HG02970 (cell line): ENCODE results near the gene SYP.

Source experiments
- ATAC-seq: cut with Tn5 transposase; IDR thresholded peaks from one replicate; pipeline ENCODE4 v1.9.1; 2021; ENCODE audit warnings: mild to moderate bottlenecking, moderate library complexity, moderate number of reproducible peaks; ENCODE audit not compliant: unreplicated experiment, low FRiP score

Gene SYP

DNA sequence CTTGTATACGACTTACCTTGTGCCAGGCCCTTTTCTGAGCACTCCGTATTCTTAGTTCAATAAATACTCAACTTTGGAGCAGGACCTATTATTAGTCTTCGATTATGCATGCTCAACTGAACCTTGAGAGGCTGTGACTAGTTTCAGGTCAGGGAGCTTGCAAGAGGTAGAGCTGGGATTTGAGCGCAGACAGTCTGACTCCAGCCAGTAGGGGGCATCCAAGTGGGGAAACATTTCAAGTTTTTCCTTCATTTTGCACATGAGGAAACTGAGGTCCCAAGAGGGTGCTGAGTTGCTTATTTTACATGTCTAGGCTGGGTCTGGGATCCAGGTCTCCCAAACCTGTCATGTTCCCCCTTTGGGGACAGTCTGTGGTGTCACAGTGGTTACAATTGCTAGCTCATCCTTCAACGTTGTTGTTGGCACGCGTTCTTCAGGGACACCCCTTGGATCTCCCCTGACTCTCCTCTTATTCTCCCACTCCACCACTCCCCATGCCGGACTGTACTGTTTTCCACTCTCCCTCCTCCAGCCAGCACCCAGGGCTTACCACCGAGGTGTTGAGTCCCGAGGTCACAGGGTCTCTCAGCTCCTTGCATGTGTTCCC is 7.2 kb downstream of the SYP start:
- ATAC-seq = no peak

DNA sequence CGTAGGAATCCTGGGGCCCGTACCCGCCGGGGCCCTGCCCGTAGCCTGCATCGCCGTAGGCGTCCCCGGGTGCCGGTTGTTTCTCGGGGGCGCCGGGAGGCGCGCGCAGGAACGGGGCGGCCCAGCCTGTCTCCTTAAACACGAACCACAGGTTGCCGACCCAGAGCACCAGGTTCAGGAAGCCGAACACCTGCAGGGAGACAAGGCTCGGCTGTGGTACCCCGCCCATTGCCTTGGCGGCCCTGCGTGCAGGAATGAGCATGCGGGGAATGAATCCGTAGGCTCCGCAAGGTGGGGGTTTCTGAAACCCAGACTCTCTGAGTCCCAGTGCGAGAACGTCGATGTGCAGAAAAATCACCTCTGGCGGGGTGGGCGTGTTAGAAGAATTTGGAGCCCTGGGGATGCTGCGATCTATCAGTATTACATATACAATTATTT is 8.4 kb downstream of the SYP start:
- ATAC-seq = no peak

DNA sequence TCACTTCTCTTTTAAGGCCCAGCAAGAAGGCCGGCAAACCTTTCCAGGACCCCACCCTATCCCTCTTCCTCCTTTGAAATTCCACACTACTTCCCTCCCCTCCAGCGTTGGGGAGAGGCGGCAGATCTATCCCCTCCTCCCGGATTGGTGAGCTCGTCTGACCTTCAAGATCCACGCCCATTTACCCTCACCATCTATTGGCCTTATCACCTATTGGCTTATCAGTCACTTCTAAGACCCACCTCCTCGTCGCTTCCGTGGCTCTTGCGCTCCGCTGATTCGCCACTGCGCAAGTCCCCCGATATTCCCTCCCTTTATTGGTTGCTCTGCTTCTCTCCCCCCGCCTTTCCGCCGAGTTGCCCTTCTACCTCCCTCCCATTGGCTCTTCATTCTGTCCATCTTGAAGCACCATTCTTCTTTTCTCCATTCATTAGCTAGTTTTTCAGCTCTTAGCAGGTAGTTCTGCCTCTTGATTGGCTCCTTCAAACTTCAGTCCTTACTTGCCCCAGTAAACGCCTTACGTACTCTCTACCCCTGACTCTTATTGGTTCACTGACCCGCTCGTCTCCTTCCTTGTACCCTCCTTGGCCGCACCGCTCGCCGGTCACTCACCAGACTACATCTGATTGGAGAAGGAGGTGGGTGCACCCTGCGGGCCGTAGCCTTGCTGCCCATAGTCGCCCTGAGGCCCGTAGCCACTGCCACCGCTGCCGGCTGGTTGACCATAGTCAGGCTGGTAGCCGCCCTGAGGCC is 9.0 kb downstream of the SYP start:
- ATAC-seq = peak; percentile 89

DNA sequence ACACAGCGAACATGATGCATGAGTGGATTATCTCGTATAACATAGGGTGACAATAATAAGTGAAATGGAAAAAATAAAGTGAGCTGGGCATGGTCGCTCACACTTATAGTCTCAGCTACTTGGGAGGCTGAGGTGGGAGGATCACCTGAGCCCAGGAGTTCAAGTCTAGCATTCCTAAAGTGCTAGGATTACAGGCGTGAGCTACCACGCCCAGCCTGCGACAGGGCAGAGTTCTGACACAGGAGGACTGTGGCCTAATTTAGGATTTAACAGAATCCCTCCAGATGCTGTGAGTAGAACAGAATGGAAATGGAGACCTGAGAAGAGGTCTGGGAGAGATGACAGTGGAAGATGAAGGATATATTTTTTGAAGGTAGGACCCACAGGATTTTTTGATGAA is 10.4 kb downstream of the SYP start:
- no peak for ATAC-seq

DNA sequence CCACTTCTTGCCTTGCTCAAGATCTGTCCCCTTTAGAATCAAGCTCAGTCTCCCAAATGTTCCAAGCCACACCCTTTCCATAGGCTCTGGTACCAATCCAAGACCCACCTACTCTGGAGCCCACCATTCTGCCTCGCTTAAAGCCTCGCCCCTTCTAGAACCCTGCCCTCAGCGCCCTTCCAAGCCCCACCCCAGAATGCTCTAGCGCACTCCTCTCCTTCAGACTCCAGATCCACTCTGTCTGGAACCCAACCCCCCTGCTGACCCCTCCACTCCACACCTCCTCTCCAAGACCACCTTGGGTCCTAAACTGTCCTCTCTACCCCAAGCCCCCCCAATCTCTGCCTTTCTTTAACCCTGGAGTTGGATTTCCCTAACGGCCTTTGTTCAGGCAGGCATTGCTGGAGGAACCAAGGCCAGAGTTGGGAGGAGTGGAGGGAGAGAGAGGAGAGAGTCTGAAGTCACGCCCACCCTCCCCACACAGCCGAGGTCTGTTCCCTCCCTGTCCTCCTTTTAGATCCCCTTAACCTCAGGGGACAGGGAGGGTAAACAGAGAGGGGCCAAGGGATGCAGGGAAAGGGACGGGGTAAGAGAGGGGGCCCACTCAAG is 11.4 kb downstream of the SYP start:
- ATAC-seq = no peak

DNA sequence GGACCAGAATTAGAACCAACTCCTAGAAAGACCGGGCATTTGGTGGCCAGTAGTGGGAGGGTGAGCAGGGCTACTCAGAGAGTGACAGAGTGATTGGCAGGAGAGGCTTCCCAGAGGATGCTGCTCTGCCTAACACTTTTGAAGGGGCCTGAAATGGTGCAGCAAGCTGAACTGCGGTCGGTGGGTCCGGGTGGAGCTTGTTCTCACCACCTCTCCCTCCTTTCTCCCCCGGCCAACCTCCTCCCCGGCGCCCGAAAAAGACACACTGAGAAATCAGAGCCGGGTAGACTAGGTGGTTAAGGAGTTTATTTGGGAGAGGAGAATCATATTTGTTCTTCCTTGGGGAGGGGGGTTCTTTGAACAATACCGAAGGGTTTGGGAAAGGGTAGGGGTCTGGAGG is 12.5 kb downstream of the SYP start:
- ATAC-seq = no peak

DNA sequence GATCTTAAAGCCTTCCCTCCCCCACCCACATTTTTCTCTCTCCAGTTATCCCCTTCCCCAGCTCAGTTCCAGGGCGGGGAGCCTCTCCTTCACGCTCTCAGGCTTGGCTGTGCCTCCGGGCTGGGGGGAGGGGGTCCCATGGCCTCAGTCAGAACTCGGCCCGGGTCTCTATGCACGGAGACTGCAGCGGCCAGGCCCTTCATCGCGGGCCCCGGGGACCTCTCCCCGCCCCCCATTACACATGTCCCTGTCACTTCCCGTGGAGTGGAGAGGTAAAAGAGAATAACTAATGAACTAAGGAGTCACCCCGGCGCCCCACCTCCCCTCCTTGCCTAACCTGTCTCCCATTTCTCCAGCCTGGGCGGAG is 13.0 kb downstream of the SYP start:
- ATAC-seq = no peak

DNA sequence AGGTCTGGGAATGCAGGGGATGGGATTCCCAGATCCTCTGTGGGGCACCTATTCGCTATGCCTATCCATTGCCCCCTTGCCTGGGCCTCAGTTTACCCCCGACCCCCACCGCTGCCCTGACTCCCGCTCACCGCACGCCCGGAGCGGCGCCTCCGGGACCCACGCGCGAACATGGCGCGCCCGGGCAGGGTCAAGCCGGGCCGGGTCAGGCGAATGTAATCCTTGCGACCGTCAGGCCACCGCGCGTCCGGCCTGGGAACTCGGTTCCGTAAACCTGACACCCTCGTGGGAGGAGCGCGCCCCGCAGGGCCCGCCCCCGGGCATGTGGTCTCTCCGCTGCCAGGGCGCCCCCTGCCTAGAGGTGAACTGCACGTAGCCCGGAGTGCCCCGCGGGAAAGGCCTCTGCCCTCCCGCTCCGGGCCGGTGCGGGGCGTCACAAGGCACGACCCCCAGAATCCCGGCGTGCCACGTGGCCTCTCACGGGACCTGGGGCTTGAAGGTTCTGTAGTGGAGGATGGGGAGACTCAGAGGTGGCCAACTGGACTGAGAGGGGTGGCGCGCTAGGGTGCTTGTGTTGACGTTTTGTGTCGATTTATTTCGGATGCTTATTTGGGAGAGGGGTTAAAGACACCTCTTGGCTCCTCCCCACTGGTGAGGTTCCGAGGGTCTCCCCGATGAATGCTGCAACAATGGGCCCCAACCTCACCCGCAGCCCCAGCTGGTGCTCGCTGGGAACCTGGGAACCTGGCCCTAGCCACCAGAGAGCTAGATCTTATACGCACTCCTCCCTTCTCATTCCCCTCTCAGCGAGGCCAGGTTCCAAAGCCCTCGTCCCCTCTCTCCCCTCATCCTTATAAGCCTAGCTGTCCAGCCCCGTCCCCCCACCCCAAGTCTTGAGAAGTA is 13.6 kb downstream of the SYP start, which contains the start of gene PRICKLE3:
Gene PRICKLE3, minus strand, starts transcription at position 249 of the 903 bp plus-strand sequence. Its CDS starts 76 bp downstream, at position 173.
- no peak for ATAC-seq

DNA sequence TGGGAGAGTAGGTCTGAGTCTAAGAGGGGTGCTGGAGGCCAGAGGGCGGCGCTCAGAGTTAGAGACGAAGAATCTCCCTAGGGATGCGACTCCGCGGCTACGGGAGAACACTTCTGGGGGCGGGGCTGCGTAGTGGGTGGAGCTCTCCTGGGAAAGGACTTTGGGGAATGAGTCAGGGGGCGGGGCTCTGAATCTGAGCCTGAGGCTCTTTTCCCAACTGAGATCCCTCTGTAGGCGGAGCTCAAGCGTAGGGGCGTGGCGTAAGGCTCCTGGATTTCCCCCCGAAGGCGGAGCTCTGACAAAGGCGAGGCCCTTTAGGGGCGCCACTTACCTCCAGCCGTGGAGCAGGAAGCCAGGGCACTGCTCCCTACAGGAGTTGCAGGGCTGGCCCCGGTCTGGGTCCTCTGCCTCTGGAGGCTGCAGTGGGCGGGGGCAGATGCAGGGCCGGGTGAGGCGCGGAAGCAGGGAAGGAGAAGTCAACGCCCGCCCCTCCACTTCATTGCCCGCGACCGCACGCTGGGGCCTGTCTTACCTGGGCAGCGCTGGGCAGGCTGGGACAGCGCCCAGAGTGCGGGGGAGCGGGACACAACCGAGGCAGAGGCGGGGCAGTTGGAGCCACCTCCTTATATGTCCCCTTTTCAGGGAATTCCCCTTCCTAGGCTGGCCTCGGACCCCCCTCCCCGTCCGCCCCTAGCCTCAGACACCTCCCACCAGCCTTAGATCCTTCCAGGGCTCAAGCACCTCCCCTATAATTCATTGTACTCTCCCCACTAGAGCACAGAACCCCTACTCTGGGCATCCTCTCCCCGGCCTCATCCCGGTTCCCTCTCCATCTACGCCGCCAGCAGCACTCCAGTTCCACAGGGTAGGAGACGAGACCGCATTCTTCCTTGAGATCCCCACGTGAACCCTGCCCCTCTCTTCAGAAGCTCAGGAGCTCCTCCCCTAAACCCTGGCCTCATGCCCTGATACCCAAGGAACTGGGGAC is 15.4 kb downstream of the SYP start:
- no peak for ATAC-seq

DNA sequence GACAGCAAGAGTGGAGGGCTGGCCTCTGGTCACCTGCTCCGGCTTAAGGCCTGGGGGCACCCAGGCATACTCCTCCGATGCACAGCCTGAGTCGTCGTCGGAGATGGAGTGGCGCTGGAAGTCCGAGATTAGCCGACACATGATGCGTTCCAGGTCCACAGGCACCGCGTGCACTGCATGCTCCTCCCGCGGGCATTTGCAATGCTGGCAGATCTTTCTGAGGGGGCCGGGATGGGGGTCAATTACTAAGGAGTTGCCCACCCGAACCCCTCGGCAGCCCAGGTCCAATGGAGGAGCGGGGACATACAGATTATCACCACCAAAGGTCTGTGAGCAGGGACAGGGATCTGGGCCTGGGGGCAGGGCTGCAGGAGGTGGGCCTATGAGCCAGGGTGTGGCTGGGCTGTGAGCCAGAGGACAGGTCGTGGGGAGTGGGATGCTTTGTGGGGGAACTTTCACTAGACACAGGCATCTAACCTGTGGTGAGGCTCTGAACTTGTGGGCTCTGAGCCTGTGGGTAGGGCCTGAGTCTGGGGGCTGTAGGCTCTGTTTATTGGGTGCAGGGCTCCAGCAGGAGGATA is 16.2 kb downstream of the SYP start:
- ATAC-seq = no peak

DNA sequence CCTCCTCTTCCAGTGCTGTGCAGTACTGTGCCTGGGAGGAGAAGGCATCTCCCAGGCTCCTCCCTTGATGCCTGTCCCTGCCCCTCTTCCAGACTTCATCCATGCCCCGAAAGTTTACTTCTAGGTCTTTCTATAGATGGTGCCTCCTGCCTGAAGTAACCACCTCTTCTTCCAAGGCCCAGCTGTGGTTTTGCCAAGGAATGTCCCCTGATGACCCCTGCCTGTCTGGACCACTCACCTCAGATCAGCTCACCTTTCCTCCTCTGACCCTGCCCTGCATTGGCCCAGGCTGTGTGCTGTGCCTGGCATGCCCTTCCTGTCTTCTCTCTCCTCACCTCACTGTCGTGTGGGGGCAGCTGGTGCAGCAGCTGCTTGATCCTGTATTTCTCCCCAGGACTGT is 20.6 kb downstream of the SYP start:
- ATAC-seq = no peak

DNA sequence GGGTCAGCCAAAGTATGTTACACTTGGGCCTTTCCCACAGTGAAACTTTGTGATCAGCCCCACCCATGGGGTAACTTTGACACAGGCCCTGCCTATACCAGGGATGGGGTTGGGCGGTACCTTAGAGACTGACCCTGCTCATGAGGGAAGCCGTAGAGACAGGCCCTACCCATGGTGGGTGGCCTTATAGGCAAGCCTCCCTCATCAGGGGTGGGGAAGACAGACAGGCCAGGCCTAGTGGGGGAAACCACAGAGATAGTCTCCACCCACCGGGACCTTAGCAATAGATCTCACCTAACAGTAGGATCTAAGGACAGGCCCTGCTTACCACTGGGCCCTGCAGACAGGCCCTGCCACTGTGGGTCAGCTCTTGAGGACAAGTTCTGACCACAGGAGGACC is 21.5 kb downstream of the SYP start:
- no peak for ATAC-seq

DNA sequence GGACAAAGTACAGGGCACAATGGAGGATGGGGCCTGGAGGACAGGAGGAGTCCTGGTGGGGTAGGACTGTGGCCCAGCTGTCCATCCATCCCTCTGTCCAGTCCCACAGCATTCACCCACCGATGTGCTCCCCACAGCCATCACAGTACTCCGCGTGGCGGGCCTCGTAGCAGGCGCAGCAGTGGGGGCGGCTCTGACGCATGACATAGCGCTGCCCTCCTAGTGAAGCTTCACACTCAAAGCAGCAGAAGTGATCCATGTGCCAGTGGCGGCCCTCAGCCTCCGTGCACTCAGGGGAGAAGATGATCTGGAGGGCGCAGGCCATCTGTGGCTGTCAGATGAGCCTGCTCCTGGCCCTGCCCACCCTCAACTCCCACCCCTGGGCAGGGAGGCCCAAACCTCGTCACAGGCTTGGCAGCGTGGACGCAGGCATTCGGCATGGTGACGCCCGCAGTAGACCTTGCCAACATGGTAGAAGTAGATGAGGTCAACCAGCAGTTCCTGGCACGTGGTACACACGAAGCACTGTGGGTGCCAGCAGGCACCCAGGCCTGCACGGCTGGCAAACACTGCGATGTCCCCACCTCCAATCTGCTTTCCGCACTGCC is 22.0 kb downstream of the SYP start:
- no peak for ATAC-seq

DNA sequence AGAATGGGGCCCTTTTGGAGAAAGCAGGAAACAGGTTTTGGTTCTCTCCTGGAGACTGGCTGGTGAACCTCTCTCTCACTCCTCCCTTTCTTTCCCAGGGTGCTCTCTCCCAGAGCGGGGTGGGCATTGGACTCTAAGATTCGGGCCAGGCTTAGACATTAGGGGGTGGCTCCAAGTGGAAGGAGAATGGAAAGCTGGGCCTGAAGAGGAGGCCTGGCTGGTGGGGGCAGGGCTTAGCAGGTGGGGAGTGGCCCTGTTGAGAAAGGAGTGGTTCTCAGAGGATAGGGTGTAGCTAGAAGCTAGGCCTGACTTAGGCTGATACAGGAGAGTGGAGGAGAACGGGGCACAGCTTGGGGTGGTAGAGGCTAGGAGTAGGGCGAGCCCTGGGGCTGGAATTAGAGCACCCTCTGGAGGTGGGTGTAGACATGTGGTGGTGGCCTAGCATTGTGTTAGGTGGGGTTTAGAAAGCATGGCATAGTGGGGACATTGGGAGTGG is 22.6 kb downstream of the SYP start:
- no peak for ATAC-seq

DNA sequence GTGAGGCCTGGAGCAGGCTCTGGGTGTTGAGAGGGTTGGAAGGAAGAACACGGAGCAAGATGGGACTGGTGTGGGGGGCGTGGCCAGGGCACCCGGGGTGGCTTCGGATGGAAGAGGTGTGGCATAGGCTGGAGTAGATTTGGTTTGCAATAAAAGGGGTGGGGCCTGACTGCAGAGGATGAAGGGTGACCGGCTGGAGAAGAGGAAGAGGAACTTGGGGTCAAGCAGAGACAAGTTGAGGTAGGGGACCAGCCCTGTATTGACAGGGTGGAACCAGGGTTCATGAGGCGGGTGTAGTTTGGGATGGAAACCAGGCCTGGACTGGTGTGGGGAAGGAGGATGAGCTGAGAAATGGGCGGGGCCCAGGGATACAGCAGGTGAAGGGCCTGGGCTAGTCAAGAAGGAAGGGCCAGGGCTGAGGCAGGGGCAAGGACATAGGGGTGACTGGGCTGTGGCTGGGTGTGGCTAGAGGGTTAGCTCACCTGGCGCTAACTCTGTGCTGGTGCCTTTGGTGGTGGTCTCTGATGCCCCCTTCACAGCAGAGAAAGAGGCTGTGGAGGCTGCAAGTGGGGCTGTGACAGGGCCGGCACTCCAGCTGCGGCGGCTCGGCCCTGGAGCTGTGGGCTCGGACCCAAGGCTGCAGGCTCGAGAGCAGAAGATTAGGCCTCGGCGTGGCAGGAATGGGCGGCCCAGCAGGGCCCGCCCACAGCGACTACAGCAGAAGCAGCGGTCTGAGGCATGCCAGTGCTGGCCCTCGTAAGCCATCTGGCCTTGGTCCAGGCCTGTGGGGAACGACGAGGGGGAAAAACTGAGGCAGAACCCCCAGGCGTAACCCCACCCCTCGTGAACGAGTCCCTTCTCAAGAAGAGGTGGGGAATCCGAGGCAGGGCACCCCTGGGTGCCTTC is 23.3 kb downstream of the SYP start:
- ATAC-seq = no peak

DNA sequence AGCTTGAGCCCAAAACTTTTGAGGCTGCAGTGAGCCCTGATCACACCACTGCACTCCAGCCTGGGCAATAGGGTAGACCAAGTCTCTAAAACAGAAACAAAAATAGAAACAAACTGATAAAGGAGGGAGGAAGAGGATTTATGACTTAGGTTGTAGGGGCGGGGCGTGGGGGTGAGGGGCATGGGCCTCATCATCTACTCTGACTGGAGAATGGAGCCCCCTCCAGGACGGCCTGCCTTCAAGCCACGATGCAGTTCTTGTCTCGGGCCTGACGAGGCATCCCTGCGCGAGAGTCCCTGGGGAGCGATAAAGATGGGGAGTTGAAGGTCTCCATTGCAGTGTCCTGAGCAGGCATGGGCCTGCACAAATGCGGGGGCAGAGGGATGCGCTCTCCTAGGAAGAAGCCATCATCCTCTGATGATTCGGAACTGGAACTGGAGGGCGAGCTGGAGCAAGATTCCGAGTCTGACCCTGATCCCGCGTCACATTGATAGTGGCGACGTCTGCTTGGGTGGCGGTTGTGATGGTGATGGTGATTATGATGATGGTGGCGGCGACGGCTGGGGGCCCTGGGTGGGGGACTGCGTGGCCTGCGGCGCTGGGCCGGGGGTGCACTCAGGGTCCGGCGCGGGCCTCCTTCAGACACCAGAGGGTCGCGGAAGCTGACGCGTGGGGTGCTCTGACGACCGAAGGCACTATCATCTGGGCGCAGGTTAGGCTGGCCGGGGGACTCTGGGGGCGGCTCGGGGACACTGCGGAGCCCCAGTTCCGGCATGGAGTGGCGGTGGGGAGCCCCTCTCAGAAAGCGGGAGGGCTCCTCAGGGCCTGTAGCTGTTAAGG is 24.3 kb downstream of the SYP start:
- ATAC-seq = no peak

DNA sequence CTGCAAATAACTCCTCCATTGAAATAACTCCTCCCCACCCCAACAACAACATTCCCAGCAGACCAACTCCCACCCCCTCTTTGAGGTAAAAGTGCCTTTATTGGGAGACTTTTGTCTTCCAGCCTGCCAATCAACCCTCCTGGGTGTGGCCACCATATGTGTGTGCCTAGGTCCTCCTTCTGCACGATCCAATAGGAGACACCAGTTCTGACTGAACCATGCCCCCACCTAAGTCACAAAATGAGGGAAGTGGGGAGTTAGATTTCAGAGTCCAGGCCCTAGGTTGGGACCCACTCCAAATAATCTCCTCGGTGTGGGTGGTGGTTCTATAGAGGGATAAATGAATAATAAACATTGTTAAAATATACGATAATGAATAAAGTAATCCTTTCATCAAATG is 25.3 kb downstream of the SYP start:
- ATAC-seq = no peak
